ENCODE results near the gene ACBD6.

The ACBD6 gene

DNA sequence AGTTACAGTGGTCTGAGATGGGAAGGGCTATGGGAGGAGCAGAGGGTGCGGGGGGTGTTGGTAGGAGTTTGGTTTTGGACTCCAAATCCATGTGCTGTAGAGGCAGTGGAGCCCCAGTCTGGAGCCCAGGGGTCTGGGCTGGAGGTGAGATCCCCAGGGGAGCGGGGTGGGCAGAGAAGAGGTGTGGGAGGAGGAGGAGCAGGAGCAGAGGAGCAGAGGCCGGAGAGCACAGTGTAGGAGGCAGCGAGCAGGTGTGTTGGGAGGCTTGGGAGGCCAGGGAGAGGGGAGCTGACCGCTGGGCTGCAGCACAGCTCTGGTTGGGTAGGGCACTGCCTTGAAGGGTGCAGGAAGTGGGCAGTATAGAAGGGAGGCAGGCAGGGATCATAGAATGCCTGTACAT is 243.4 kb downstream of the ACBD6 start:
- no peaks in the 10 kb centered on the region for H3K4me1 ChIP-seq (ENCODE audit: control insufficient read depth, low read length)
- H3K27ac ChIP-seq (ENCODE audit: low read depth, low read length): no peak overlapping the region
- no peaks in the 10 kb centered on the region for H3K36me3 ChIP-seq (ENCODE audit: control insufficient read depth, low read length)
- H3K9me2 ChIP-seq (replicated peaks; ENCODE audit: control insufficient read depth, low read length): no peaks in the 10 kb centered on the region
- H3F3A ChIP-seq (ENCODE audit: control insufficient read depth, insufficient read depth): no peaks in the 10 kb centered on the region
- H3K4me3 ChIP-seq (ENCODE audit: low read length): no peak overlapping the region
- H3K4me2 ChIP-seq (ENCODE audit: low read length): no peak overlapping the region
- no peaks in the 10 kb centered on the region; the same call in 1 of the 2 replicates for H4K20me1 ChIP-seq (ENCODE audit: control insufficient read depth, insufficient read depth, low read depth, low read length)
- no peaks in the 10 kb centered on the region for H3K27me3 ChIP-seq (ENCODE audit: control insufficient read depth, low read length)
- no peaks in the 10 kb centered on the region for H3K9me3 ChIP-seq (ENCODE audit: control insufficient read depth, insufficient read depth, low read length)
- no peaks in the 10 kb centered on the region for H3K79me2 ChIP-seq (ENCODE audit: control insufficient read depth, low read length)
- TF ChIP-seq, protein P1, sequence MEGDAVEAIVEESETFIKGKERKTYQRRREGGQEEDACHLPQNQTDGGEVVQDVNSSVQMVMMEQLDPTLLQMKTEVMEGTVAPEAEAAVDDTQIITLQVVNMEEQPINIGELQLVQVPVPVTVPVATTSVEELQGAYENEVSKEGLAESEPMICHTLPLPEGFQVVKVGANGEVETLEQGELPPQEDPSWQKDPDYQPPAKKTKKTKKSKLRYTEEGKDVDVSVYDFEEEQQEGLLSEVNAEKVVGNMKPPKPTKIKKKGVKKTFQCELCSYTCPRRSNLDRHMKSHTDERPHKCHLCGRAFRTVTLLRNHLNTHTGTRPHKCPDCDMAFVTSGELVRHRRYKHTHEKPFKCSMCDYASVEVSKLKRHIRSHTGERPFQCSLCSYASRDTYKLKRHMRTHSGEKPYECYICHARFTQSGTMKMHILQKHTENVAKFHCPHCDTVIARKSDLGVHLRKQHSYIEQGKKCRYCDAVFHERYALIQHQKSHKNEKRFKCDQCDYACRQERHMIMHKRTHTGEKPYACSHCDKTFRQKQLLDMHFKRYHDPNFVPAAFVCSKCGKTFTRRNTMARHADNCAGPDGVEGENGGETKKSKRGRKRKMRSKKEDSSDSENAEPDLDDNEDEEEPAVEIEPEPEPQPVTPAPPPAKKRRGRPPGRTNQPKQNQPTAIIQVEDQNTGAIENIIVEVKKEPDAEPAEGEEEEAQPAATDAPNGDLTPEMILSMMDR (IDR thresholded peaks at IDR 0.05; ENCODE audit: low read depth, low read length, poor library complexity, severe bottlenecking): no peak
- TF ChIP-seq EZH2phosphoT487 (IDR thresholded peaks at IDR 0.05; ENCODE audit: borderline replicate concordance, low read length): no peak

DNA sequence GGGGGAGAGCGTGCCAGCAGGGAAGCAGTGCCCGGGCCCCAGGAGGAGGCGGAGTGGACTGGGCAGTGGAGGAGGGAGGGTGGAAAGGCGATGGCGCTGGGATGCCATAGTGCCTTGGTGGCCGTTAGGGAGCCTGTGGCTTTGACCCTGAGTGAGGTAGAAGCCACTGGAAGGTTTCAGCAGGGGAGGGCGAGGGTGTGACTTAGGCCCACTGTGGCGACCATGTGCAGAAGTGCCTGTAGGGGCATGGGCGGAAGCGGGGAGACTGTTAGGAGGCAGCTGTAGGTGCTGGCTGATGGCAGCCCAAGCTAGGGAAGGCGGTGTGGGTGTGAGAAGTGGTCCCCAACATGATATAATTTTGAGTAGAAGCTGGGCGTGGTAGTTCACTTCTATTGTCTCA is 244.1 kb downstream of the ACBD6 start:
- Histone ChIP-seq H3K27ac (ENCODE audit: low read depth, low read length) (no peak overlapping the region), H3F3A (ENCODE audit: control insufficient read depth, insufficient read depth) (no peaks in the 10 kb centered on the region), H3K4me1 (ENCODE audit: control insufficient read depth, low read length) (no peaks in the 10 kb centered on the region), H3K36me3 (ENCODE audit: control insufficient read depth, low read length) (no peaks in the 10 kb centered on the region), H3K9me3 (ENCODE audit: control insufficient read depth, insufficient read depth, low read length) (no peaks in the 10 kb centered on the region), H3K4me2 (ENCODE audit: low read length) (no peak overlapping the region), H3K27me3 (ENCODE audit: control insufficient read depth, low read length) (no peaks in the 10 kb centered on the region), H3K4me3 (ENCODE audit: low read length) (no peak overlapping the region), H3K9me2 (replicated peaks; ENCODE audit: control insufficient read depth, low read length) (no peaks in the 10 kb centered on the region), H4K20me1 (ENCODE audit: control insufficient read depth, insufficient read depth, low read depth, low read length) (no peaks in the 10 kb centered on the region; the same call in 1 of the 2 replicates), H3K79me2 (ENCODE audit: control insufficient read depth, low read length) (no peaks in the 10 kb centered on the region)
- TF ChIP-seq, protein P1 (IDR thresholded peaks at IDR 0.05; ENCODE audit: low read depth, low read length, poor library complexity, severe bottlenecking): no peak
- TF ChIP-seq EZH2phosphoT487 (IDR thresholded peaks at IDR 0.05; ENCODE audit: borderline replicate concordance, low read length): no peak

DNA sequence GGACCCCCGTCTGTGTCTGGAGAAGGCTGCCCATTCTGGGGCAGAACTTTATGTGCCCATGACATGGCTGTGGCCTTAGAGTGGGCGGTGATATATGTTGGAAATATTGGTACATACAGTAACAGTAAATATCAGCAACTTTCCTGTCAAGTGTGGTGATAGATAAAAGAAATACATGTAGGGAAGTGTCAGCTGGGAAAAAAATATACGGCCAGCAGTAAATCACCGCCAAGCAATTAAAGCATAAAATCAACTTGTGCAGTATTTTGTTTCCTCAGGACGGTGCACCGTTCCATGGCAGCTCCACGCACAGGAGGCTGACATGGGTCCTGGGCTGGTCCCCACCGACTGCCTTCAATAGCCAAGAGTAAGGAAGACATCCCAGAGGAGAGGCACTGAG is 244.9 kb downstream of the ACBD6 start:
- no peak overlapping the region for H3K4me3 ChIP-seq (ENCODE audit: low read length)

More for the DNA sequence above, 244.9 kb downstream of the ACBD6 start:
- no peaks in the 10 kb centered on the region for H3F3A ChIP-seq (ENCODE audit: control insufficient read depth, insufficient read depth)
- H3K27ac ChIP-seq (ENCODE audit: low read depth, low read length): no peak overlapping the region
- no peaks in the 10 kb centered on the region for H3K36me3 ChIP-seq (ENCODE audit: control insufficient read depth, low read length)
- H4K20me1 ChIP-seq (ENCODE audit: control insufficient read depth, insufficient read depth, low read depth, low read length): peaks cover under 1% of the 10 kb centered on the region; the same call in 1 of the 2 replicates
- no peaks in the 10 kb centered on the region for H3K27me3 ChIP-seq (ENCODE audit: control insufficient read depth, low read length)
- TF ChIP-seq, protein P1 (IDR thresholded peaks at IDR 0.05; ENCODE audit: low read depth, low read length, poor library complexity, severe bottlenecking): no peak
- no peak for TF ChIP-seq EZH2phosphoT487 (IDR thresholded peaks at IDR 0.05; ENCODE audit: borderline replicate concordance, low read length)
- H3K9me2 ChIP-seq (replicated peaks; ENCODE audit: control insufficient read depth, low read length): no peaks in the 10 kb centered on the region
- H3K4me2 ChIP-seq (ENCODE audit: low read length): no peak overlapping the region
- H3K9me3 ChIP-seq (ENCODE audit: control insufficient read depth, insufficient read depth, low read length): no peaks in the 10 kb centered on the region
- H3K4me1 ChIP-seq (ENCODE audit: control insufficient read depth, low read length): no peaks in the 10 kb centered on the region
- no peaks in the 10 kb centered on the region for H3K79me2 ChIP-seq (ENCODE audit: control insufficient read depth, low read length)

Data from DOHH2 (cell line).